Sigmoid colon (tissue), 4 donors: Measurements from ENCODE around the gene LRRC45.

Experiments used
- CTCF ChIP-seq, 4 experiments: fragments of 450-650 bp in 3 of 4; fragments of 200-600 bp in 1 of 4; IDR thresholded peaks; one replicate each; pipeline ENCODE4 v1.5.1; 2016 to 2019; ENCODE audit warnings: antibody characterized with exemption in 4 of 4, mild to moderate bottlenecking in 3 of 4, moderate library complexity in 2 of 4
- EP300 ChIP-seq, 4 donors: sonication (generic); formaldehyde crosslinking; IDR thresholded peaks; one replicate each; pipeline ENCODE4 v1.6.1; 2017; ENCODE audit warnings: antibody characterized with exemption in 4 of 4
- POLR2A ChIP-seq, 2 donors: fragments of 450-650 bp; IDR thresholded peaks; one replicate each; pipeline ENCODE4 v1.6.1; 2016; ENCODE audit warnings: antibody characterized with exemption in 2 of 2, mild to moderate bottlenecking in 2 of 2, moderate library complexity in 2 of 2
- POLR2AphosphoS5 ChIP-seq, 4 donors: sonication (generic); formaldehyde crosslinking; IDR thresholded peaks; one replicate each; pipeline ENCODE4 v1.6.1; 2017; ENCODE audit warnings: antibody characterized with exemption in 4 of 4

- TF ChIP-seq CTCF (IDR thresholded peaks at IDR 0.05) (no peak), EP300 (IDR thresholded peaks at IDR 0.05) (no peak), POLR2A (IDR thresholded peaks at IDR 0.05) (no peak), POLR2AphosphoS5 (IDR thresholded peaks at IDR 0.05) (no peak)
Measured at GRCh38 chr17:82050152-82050760, 27.2 kb downstream of the LRRC45 start.
